GM12878 (cell line): Measurements from ENCODE around the gene SOCS1. TPM values are rescaled to one million over a fixed set of nuclear protein-coding genes. Genes with fewer than 3 reads are reported as not detected.
A peak's percentile ranks its signal among the peaks of the same experiment; 100 is the strongest.

Experiments used
- DPF2 ChIP-seq: fragments of 450-650 bp; IDR thresholded peaks from 2 replicates; pipeline ENCODE4 v1.6.1; 2017; ENCODE audit warnings: mild to moderate bottlenecking
- ETV6 ChIP-seq, 2 experiments: fragments of 450-650 bp in 1 of 2; IDR thresholded peaks in 1 of 2; conservative IDR thresholded peaks in 1 of 2; 2 replicates each; pipeline ENCODE4 v1.6.1; 2014; ENCODE audit warnings: antibody characterized with exemption in 1 of 2, borderline replicate concordance in 1 of 2, low read depth in 1 of 2, mild to moderate bottlenecking in 1 of 2, moderate library complexity in 1 of 2
- NR2F1 ChIP-seq: fragments of 450-650 bp; conservative IDR thresholded peaks from 2 replicates; pipeline ENCODE4 v1.6.1; 2017; ENCODE audit warnings: mild to moderate bottlenecking
- POLR2A ChIP-seq: IDR thresholded peaks from 2 replicates; pipeline ENCODE4 v1.6.1; 2011; ENCODE audit warnings: low read depth, mild to moderate bottlenecking, low read length
- POLR2AphosphoS5 ChIP-seq: IDR thresholded peaks from 2 replicates; pipeline ENCODE4 v1.6.1; 2011; ENCODE audit warnings: mild to moderate bottlenecking, low read length, inconsistent platforms
- RAD51 ChIP-seq: fragments of 450-650 bp; IDR thresholded peaks from 2 replicates; pipeline ENCODE4 v1.6.1; 2016; ENCODE audit warnings: moderate library complexity, mild to moderate bottlenecking, inconsistent platforms
- RBBP5 ChIP-seq: fragments of 200-600 bp; sonication (generic); conservative IDR thresholded peaks from 2 replicates; pipeline ENCODE4 v1.6.1; 2016
- RCOR1 ChIP-seq: conservative IDR thresholded peaks from 2 replicates; pipeline ENCODE4 v1.6.1; 2012; ENCODE audit warnings: low read depth, low read length, improper control_type of control experiment
- SPI1 ChIP-seq: IDR thresholded peaks from 2 replicates; pipeline ENCODE4 v1.6.1; 2011; ENCODE audit warnings: low read depth, mild to moderate bottlenecking, low read length, moderate library complexity, borderline replicate concordance; ENCODE audit not compliant: insufficient read depth
- SRF ChIP-seq, 2 experiments: IDR thresholded peaks; 2 replicates each; pipeline ENCODE4 v1.6.1; 2011; ENCODE audit warnings: low read depth in 2 of 2, low read length in 2 of 2, mild to moderate bottlenecking in 1 of 2, moderate library complexity in 1 of 2
- TCF12 ChIP-seq: IDR thresholded peaks from 2 replicates; pipeline ENCODE4 v1.6.1; 2011; ENCODE audit warnings: low read depth, mild to moderate bottlenecking, low read length
- TCF3 ChIP-seq: IDR thresholded peaks from 2 replicates; pipeline ENCODE4 v1.6.1; 2012; ENCODE audit warnings: low read depth, mild to moderate bottlenecking, low read length, borderline replicate concordance; ENCODE audit not compliant: insufficient read depth
- ZNF207 ChIP-seq: fragments of 450-650 bp; IDR thresholded peaks from 2 replicates; pipeline ENCODE4 v1.6.1; 2014; ENCODE audit warnings: antibody characterized with exemption, mild to moderate bottlenecking, borderline replicate concordance
- ZNF274 ChIP-seq: IDR thresholded peaks from one replicate; pipeline ENCODE4 v1.8.0; 2011; ENCODE audit not compliant: insufficient read length, insufficient read depth
- polyA plus RNA-seq, 11 experiments: library from polyadenylated mRNA; depleted of rRNA in 4 of 11; unstranded in 6 of 11; stranded (reverse) in 5 of 11; fragments of >200 nt; fragmentation: Nextera tagmentation in 4 of 11; fragmentation: Illumina TruSeq in 1 of 11; extraction: Ambion mirVana in 4 of 11; extraction: Trizol in 1 of 11; gene quantifications; 1 replicate in 1 of 11; 2 replicates in 10 of 11; pipeline versions ENCODE4 v1.2.1 to v1.2.3, GENCODE V29; 2011 to 2016; ENCODE audit warnings: inconsistent platforms in 2 of 11, missing spikeins in 2 of 11, low read depth in 1 of 11
- total RNA-seq, 4 experiments: library from RNA; depleted of rRNA in 3 of 4; stranded (reverse); fragments of >200 nt in 3 of 4; fragmentation: Illumina TruSeq in 1 of 4; extraction: Trizol in 1 of 4; gene quantifications; 2 replicates each; pipeline versions ENCODE4 v1.2.1 to v1.2.3, GENCODE V29; 2013 to 2021
- TF ChIP-seq, protein P1 (sequence below): fragments of 450-650 bp; IDR thresholded peaks from 2 replicates; pipeline ENCODE4 v1.6.1; 2017; ENCODE audit warnings: mild to moderate bottlenecking, moderate library complexity
- TF ChIP-seq, protein P2 (sequence below): fragments of 450-650 bp; IDR thresholded peaks from 2 replicates; pipeline ENCODE4 v1.6.1; 2017; ENCODE audit warnings: low read depth, mild to moderate bottlenecking, moderate library complexity
- TF ChIP-seq, protein P3 (sequence below): fragments of 450-650 bp; IDR thresholded peaks from 2 replicates; pipeline ENCODE4 v1.6.1; 2017; ENCODE audit warnings: mild to moderate bottlenecking, moderate library complexity

The SOCS1 gene
- total and polyA plus RNA-seq, 10 of the 15 experiments (the other 5 are each of a cell fraction or from before 2014, with no cell fraction given) = 0.42 to 39.8 (median 11.2) TPM

DNA sequence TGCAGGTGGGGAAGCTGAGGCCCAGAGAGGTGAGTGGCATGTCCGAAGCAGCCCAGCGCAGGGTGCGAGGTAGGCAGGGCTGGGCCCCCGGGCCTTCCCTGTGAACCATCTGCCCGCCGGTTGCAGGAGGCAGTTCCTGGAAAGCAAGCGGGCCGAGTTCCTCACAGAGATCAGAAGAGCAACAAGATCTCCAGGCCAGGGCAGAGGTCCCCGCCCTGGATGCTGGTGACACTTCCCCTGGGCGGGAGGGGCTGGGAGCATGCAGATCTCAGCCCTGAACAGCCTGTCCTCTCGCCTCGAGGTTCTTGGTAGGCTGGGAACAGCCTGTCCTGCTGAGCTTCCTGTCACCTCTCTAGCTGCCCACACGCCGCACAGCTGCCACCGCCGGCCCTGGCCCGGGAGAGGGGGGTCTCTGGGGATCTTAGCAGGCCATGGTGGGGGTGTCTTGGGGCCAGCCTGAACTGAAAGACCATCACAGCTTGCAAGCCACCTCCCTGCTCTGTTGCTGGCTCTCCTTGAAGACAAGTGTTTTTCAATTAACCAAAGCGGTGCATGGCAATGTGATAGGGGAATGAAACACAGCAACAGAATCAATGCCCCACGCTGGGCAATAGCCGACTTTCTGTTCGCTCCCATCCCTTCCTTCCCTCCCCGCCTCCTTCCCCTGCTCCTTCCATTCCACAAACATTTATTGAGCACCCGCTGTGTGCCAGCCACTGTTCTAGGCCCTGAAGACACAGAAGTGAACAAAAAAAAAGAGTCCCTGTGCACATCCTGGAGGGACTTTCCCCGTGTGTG lies 31.7 kb downstream of the SOCS1 start (continued):
- TF ChIP-seq, protein P1, sequence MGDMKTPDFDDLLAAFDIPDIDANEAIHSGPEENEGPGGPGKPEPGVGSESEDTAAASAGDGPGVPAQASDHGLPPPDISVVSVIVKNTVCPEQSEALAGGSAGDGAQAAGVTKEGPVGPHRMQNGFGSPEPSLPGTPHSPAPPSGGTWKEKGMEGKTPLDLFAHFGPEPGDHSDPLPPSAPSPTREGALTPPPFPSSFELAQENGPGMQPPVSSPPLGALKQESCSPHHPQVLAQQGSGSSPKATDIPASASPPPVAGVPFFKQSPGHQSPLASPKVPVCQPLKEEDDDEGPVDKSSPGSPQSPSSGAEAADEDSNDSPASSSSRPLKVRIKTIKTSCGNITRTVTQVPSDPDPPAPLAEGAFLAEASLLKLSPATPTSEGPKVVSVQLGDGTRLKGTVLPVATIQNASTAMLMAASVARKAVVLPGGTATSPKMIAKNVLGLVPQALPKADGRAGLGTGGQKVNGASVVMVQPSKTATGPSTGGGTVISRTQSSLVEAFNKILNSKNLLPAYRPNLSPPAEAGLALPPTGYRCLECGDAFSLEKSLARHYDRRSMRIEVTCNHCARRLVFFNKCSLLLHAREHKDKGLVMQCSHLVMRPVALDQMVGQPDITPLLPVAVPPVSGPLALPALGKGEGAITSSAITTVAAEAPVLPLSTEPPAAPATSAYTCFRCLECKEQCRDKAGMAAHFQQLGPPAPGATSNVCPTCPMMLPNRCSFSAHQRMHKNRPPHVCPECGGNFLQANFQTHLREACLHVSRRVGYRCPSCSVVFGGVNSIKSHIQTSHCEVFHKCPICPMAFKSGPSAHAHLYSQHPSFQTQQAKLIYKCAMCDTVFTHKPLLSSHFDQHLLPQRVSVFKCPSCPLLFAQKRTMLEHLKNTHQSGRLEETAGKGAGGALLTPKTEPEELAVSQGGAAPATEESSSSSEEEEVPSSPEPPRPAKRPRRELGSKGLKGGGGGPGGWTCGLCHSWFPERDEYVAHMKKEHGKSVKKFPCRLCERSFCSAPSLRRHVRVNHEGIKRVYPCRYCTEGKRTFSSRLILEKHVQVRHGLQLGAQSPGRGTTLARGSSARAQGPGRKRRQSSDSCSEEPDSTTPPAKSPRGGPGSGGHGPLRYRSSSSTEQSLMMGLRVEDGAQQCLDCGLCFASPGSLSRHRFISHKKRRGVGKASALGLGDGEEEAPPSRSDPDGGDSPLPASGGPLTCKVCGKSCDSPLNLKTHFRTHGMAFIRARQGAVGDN = peak; percentile 93
- TF ChIP-seq POLR2AphosphoS5 (no peak), POLR2A (peak; percentile 55), ETV6 (conservative IDR thresholded peaks at IDR 0.05 in 1 of 2, IDR thresholded peaks at IDR 0.05 in 1 of 2; ENCODE audit: borderline replicate concordance in 1 of 2, low read depth in 1 of 2) (no peak), ZNF207 (no peak), TCF3 (peak; percentile 61; the same call in 1 of the 2 replicates), RAD51 (no peak), RBBP5 (no peak), SPI1 (peak; percentile 53), DPF2 (peak; percentile 45; the same call in 1 of the 2 replicates), ZNF274 (no peak), SRF (IDR thresholded peaks at IDR 0.05; ENCODE audit: low read depth in 2 of 2, low read length in 2 of 2) (no peak), RCOR1 (no peak), TCF12 (peak; percentile 29; the same call in 1 of the 2 replicates), NR2F1 (peak; percentile 29; the same call in 1 of the 2 replicates)
- TF ChIP-seq, protein P2, sequence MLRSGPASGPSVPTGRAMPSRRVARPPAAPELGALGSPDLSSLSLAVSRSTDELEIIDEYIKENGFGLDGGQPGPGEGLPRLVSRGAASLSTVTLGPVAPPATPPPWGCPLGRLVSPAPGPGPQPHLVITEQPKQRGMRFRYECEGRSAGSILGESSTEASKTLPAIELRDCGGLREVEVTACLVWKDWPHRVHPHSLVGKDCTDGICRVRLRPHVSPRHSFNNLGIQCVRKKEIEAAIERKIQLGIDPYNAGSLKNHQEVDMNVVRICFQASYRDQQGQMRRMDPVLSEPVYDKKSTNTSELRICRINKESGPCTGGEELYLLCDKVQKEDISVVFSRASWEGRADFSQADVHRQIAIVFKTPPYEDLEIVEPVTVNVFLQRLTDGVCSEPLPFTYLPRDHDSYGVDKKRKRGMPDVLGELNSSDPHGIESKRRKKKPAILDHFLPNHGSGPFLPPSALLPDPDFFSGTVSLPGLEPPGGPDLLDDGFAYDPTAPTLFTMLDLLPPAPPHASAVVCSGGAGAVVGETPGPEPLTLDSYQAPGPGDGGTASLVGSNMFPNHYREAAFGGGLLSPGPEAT = no peak
- TF ChIP-seq, protein P3, sequence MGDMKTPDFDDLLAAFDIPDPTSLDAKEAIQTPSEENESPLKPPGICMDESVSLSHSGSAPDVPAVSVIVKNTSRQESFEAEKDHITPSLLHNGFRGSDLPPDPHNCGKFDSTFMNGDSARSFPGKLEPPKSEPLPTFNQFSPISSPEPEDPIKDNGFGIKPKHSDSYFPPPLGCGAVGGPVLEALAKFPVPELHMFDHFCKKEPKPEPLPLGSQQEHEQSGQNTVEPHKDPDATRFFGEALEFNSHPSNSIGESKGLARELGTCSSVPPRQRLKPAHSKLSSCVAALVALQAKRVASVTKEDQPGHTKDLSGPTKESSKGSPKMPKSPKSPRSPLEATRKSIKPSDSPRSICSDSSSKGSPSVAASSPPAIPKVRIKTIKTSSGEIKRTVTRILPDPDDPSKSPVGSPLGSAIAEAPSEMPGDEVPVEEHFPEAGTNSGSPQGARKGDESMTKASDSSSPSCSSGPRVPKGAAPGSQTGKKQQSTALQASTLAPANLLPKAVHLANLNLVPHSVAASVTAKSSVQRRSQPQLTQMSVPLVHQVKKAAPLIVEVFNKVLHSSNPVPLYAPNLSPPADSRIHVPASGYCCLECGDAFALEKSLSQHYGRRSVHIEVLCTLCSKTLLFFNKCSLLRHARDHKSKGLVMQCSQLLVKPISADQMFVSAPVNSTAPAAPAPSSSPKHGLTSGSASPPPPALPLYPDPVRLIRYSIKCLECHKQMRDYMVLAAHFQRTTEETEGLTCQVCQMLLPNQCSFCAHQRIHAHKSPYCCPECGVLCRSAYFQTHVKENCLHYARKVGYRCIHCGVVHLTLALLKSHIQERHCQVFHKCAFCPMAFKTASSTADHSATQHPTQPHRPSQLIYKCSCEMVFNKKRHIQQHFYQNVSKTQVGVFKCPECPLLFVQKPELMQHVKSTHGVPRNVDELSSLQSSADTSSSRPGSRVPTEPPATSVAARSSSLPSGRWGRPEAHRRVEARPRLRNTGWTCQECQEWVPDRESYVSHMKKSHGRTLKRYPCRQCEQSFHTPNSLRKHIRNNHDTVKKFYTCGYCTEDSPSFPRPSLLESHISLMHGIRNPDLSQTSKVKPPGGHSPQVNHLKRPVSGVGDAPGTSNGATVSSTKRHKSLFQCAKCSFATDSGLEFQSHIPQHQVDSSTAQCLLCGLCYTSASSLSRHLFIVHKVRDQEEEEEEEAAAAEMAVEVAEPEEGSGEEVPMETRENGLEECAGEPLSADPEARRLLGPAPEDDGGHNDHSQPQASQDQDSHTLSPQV = 0 out of 2 replicates have a peak, but pooled peaks have one; percentile 38
